Cardiac fibroblast (primary cell): Measurements from ENCODE around the gene ZBTB7C.

Experiments
- DNase-seq, 2 donors: peaks; one replicate each; pipeline versions ENCODE4 v3.0.0 to v3.0.0-alpha.2; 2010; ENCODE audit warnings: low read depth in 2 of 2
- H3K4me3 ChIP-seq, 2 donors: replicated peaks in 1 of 2; 1 replicate in 1 of 2; 2 replicates in 1 of 2; pipeline ENCODE4 v1.5.1; 2011; ENCODE audit warnings: low read depth in 2 of 2, low read length in 2 of 2, mild to moderate bottlenecking in 2 of 2, moderate library complexity in 1 of 2
- CTCF ChIP-seq: IDR thresholded peaks from one replicate; pipeline ENCODE4 v1.5.1; 2011; ENCODE audit warnings: low read depth, mild to moderate bottlenecking, low read length, inconsistent platforms

ZBTB7C gene

GRCh38 chr18:48003426-48004349 is 405.5 kb downstream of the ZBTB7C start:
- no peak overlapping the region for H3K4me3 ChIP-seq
- DNase-seq: peak; percentile 66 to 72
- TF ChIP-seq CTCF: no peak

- no peak for TF ChIP-seq CTCF
- peak; percentile 61 to 63 for DNase-seq
- H3K4me3 ChIP-seq: no peak overlapping the region
These were observed 406.2 kb downstream of the ZBTB7C start for GRCh38 chr18:48002933-48003365.

GRCh38 chr18:48000701-48001100 is 408.5 kb downstream of the ZBTB7C start:
- no peak for TF ChIP-seq CTCF
- no peak for DNase-seq
- H3K4me3 ChIP-seq: no peak overlapping the region

- DNase-seq: no peak
- no peak overlapping the region for H3K4me3 ChIP-seq
- TF ChIP-seq CTCF: no peak
These were observed 409.4 kb downstream of the ZBTB7C start for GRCh38 chr18:47999801-48000248.

- no peak overlapping the region for H3K4me3 ChIP-seq
- peak; percentile 50 for TF ChIP-seq CTCF
- peak in 1 of 2 donors; percentile 23 for DNase-seq
These were observed 411.8 kb downstream of the ZBTB7C start for GRCh38 chr18:47997338-47997780.

- TF ChIP-seq CTCF: no peak
- H3K4me3 ChIP-seq: no peak overlapping the region
These were observed 413.1 kb downstream of the ZBTB7C start for GRCh38 chr18:47996091-47996541.

More at GRCh38 chr18:47996091-47996541, 413.1 kb downstream of the ZBTB7C start:
- no peak for DNase-seq
